HepG2 (cell line): ENCODE data around the gene HTR2A.

Experiments used
- SRF ChIP-seq: IDR thresholded peaks from 2 replicates; pipeline ENCODE4 v1.6.1; 2011; ENCODE audit warnings: mild to moderate bottlenecking, low read depth, low read length, moderate library complexity
- TF ChIP-seq, protein P1 (sequence below): sonication (generic); formaldehyde crosslinking; IDR thresholded peaks from 2 replicates; pipeline ENCODE4 v1.5.0; 2020; ENCODE audit warnings: mild to moderate bottlenecking, missing genetic modification reagents, moderate library complexity

DNA sequence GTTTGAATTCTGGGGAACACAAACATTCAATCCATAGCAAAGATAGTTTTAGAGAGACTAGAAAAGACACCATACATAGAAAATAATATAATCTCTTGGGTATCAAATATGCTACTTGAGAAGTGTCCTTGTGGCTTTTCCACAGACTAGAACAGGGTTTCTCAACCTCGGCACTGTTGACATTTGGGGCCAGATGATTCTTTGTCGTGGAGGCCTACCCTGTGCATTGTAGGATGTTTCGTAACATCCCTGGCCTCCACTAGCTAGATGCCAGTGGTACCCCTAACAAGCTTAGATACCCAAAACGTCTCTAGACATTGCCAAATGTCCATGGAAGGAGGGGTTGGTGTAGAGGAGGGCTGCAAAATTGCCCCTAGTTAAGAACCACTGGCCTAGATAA is 97.7 kb downstream of the HTR2A start:
- TF ChIP-seq, protein P1, sequence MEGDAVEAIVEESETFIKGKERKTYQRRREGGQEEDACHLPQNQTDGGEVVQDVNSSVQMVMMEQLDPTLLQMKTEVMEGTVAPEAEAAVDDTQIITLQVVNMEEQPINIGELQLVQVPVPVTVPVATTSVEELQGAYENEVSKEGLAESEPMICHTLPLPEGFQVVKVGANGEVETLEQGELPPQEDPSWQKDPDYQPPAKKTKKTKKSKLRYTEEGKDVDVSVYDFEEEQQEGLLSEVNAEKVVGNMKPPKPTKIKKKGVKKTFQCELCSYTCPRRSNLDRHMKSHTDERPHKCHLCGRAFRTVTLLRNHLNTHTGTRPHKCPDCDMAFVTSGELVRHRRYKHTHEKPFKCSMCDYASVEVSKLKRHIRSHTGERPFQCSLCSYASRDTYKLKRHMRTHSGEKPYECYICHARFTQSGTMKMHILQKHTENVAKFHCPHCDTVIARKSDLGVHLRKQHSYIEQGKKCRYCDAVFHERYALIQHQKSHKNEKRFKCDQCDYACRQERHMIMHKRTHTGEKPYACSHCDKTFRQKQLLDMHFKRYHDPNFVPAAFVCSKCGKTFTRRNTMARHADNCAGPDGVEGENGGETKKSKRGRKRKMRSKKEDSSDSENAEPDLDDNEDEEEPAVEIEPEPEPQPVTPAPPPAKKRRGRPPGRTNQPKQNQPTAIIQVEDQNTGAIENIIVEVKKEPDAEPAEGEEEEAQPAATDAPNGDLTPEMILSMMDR (CRISPR knock-in tag): no peak
- TF ChIP-seq SRF: no peak
